ENCODE data around the gene PACS2. TPM values are rescaled to one million over a fixed set of nuclear protein-coding genes. Genes with fewer than 3 reads are reported as not detected.

The PACS2 gene
- total RNA-seq, 1 experiment from 2014 or later, result 100 TPM

DNA sequence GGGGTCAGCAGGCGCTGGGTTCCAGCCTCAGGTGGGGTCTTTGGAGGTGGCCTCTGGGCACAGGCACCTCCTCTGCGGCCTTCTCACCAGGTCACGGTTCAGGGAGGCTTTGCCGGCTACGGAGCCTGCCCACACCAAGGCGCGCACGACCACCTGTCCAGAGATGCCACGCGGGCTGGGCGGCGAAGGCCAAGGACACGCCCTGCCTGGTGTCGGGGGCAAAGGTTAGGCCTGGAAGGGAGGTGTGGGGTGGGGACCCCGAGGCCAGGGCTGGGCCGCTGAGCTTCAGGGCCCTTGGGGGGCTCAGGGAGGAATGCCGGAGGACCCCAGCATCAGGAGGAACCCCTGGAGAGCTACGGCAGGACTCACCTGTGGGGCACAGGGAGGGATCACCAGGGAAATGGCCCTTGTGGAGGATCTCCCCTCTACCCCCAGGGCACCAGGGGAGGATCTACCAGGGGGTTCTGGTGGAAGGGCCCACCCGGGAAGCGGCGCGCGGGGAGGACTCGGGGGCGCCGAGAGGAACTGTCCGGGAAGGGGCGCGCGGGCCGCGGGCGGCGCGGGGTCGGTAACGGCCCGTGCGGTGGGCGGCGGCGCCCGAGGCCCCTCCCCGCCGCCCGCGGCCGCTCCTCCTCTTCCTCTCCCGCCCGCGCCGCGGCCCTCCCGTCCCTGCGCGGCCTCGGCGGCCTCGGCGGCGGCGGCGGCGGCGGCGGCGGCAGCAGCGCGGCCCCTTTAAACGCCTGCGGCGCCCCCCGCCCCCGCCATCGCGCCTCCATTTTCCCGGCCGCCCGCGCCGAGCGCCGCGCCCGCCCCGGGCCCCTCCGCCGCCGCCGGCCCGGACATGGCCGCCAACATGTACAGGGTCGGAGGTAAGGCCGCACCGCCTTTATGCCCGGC is 104.9 kb downstream of the PACS2 start, which contains the start of gene MTA1:
Gene MTA1, plus strand, starts transcription at position 633 of the 897 bp plus-strand sequence. Its CDS starts 209 bp downstream, at position 842.
- ChIA-PET POLR2A (interaction anchor here (0.6 kb wide), 1 partner anchor 8 kb away, joined by 3 read pairs; no protein-coding TSS in a partner anchor), CTCF (interaction anchor here (1.0 to 1.2 kb wide), 2 partner anchors 49 to 54 kb away, joined by 3 read pairs; no protein-coding TSS in a partner anchor)
- Mint-ChIP-seq H3K9me3 (no peaks in the 10 kb centered on the region), H3K36me3 (peaks cover 9% of the 10 kb centered on the region), H3K4me3 (peak within 1 kb of the TSS; percentile 90), H3K4me1 (peaks cover 26% of the 10 kb centered on the region), H3K27me3 (ENCODE audit: low read depth) (peaks cover 25% of the 10 kb centered on the region), H3K27ac (no peak within 1 kb of the TSS; the same call in 1 of the 2 replicates)
- no peak for DNase-seq (ENCODE audit: low spot score)
- peak; percentile 48 for ATAC-seq
- TF ChIP-seq, protein P1, sequence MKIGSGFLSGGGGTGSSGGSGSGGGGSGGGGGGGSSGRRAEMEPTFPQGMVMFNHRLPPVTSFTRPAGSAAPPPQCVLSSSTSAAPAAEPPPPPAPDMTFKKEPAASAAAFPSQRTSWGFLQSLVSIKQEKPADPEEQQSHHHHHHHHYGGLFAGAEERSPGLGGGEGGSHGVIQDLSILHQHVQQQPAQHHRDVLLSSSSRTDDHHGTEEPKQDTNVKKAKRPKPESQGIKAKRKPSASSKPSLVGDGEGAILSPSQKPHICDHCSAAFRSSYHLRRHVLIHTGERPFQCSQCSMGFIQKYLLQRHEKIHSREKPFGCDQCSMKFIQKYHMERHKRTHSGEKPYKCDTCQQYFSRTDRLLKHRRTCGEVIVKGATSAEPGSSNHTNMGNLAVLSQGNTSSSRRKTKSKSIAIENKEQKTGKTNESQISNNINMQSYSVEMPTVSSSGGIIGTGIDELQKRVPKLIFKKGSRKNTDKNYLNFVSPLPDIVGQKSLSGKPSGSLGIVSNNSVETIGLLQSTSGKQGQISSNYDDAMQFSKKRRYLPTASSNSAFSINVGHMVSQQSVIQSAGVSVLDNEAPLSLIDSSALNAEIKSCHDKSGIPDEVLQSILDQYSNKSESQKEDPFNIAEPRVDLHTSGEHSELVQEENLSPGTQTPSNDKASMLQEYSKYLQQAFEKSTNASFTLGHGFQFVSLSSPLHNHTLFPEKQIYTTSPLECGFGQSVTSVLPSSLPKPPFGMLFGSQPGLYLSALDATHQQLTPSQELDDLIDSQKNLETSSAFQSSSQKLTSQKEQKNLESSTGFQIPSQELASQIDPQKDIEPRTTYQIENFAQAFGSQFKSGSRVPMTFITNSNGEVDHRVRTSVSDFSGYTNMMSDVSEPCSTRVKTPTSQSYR (CRISPR knock-in tag; IDR thresholded peaks at IDR 0.05), result no peak
- TF ChIP-seq, protein P2, sequence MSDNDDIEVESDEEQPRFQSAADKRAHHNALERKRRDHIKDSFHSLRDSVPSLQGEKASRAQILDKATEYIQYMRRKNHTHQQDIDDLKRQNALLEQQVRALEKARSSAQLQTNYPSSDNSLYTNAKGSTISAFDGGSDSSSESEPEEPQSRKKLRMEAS (CRISPR knock-in tag; IDR thresholded peaks at IDR 0.05), result peak; percentile 84; the same call in 1 of the 2 replicates
- TF ChIP-seq SOX15 (CRISPR knock-in tag; IDR thresholded peaks at IDR 0.05) (no peak), NFE2L1 (CRISPR knock-in tag; IDR thresholded peaks at IDR 0.05) (no peak), ZNF138 (CRISPR knock-in tag; conservative IDR thresholded peaks at IDR 0.05) (no peak), ARID4B (CRISPR knock-in tag; IDR thresholded peaks at IDR 0.05; ENCODE audit: borderline replicate concordance) (peak; percentile 64; the same call in 1 of the 2 replicates), ZNF232 (CRISPR knock-in tag; IDR thresholded peaks at IDR 0.05) (no peak), ETV6 (CRISPR knock-in tag; IDR thresholded peaks at IDR 0.05) (peak; percentile 46; the same call in 1 of the 2 replicates), OVOL2 (CRISPR knock-in tag; IDR thresholded peaks at IDR 0.05; ENCODE audit: borderline replicate concordance) (no peak), ZNF263 (CRISPR knock-in tag; IDR thresholded peaks at IDR 0.05; ENCODE audit: low read depth) (no peak), E2F1 (CRISPR knock-in tag; IDR thresholded peaks at IDR 0.05) (no peak), RORB (CRISPR knock-in tag; IDR thresholded peaks at IDR 0.05) (no peak), TEAD4 (CRISPR knock-in tag; IDR thresholded peaks at IDR 0.05) (no peak), RELA (CRISPR knock-in tag; IDR thresholded peaks at IDR 0.05; ENCODE audit: borderline replicate concordance) (no peak), TCF7 (CRISPR knock-in tag; IDR thresholded peaks at IDR 0.05; ENCODE audit: low read depth) (no peak), FOXK1 (CRISPR knock-in tag; IDR thresholded peaks at IDR 0.05) (no peak), ZNF396 (CRISPR knock-in tag; IDR thresholded peaks at IDR 0.05; ENCODE audit: borderline replicate concordance) (no peak), SMAD3 (CRISPR knock-in tag; IDR thresholded peaks at IDR 0.05; ENCODE audit: borderline replicate concordance) (no peak)
- TF ChIP-seq, protein P3, sequence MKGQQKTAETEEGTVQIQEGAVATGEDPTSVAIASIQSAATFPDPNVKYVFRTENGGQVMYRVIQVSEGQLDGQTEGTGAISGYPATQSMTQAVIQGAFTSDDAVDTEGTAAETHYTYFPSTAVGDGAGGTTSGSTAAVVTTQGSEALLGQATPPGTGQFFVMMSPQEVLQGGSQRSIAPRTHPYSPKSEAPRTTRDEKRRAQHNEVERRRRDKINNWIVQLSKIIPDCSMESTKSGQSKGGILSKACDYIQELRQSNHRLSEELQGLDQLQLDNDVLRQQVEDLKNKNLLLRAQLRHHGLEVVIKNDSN (CRISPR knock-in tag; IDR thresholded peaks at IDR 0.05), result no peak
- TF ChIP-seq, protein P4, sequence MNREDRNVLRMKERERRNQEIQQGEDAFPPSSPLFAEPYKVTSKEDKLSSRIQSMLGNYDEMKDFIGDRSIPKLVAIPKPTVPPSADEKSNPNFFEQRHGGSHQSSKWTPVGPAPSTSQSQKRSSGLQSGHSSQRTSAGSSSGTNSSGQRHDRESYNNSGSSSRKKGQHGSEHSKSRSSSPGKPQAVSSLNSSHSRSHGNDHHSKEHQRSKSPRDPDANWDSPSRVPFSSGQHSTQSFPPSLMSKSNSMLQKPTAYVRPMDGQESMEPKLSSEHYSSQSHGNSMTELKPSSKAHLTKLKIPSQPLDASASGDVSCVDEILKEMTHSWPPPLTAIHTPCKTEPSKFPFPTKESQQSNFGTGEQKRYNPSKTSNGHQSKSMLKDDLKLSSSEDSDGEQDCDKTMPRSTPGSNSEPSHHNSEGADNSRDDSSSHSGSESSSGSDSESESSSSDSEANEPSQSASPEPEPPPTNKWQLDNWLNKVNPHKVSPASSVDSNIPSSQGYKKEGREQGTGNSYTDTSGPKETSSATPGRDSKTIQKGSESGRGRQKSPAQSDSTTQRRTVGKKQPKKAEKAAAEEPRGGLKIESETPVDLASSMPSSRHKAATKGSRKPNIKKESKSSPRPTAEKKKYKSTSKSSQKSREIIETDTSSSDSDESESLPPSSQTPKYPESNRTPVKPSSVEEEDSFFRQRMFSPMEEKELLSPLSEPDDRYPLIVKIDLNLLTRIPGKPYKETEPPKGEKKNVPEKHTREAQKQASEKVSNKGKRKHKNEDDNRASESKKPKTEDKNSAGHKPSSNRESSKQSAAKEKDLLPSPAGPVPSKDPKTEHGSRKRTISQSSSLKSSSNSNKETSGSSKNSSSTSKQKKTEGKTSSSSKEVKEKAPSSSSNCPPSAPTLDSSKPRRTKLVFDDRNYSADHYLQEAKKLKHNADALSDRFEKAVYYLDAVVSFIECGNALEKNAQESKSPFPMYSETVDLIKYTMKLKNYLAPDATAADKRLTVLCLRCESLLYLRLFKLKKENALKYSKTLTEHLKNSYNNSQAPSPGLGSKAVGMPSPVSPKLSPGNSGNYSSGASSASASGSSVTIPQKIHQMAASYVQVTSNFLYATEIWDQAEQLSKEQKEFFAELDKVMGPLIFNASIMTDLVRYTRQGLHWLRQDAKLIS (CRISPR knock-in tag; IDR thresholded peaks at IDR 0.05; ENCODE audit: borderline replicate concordance), result no peak
- TF ChIP-seq, protein P5, sequence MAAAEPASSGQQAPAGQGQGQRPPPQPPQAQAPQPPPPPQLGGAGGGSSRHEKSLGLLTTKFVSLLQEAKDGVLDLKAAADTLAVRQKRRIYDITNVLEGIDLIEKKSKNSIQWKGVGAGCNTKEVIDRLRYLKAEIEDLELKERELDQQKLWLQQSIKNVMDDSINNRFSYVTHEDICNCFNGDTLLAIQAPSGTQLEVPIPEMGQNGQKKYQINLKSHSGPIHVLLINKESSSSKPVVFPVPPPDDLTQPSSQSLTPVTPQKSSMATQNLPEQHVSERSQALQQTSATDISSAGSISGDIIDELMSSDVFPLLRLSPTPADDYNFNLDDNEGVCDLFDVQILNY (CRISPR knock-in tag; IDR thresholded peaks at IDR 0.05), result 0 out of 2 replicates have a peak, but pooled peaks have one; percentile 50
